SK-N-MC (cell line): ENCODE measurements around the gene SSTR3.

Source experiments
- EZH2 ChIP-seq: fragments of 200-600 bp; sonication (generic); IDR thresholded peaks from one replicate; pipeline ENCODE4 v1.6.1; 2017; ENCODE audit warnings: antibody characterized with exemption
- FOXP2 ChIP-seq: optimal IDR thresholded peaks from 2 replicates; pipeline ENCODE3; 2011; ENCODE audit warnings: mild to moderate bottlenecking, moderate library complexity; ENCODE audit not compliant: insufficient read depth; ENCODE audit errors: extremely low read length, control extremely low read depth
- POLR2AphosphoS5 ChIP-seq: IDR thresholded peaks from 2 replicates; pipeline ENCODE4 v1.6.1; 2012; ENCODE audit warnings: mild to moderate bottlenecking, low read depth, low read length, borderline replicate concordance

DNA sequence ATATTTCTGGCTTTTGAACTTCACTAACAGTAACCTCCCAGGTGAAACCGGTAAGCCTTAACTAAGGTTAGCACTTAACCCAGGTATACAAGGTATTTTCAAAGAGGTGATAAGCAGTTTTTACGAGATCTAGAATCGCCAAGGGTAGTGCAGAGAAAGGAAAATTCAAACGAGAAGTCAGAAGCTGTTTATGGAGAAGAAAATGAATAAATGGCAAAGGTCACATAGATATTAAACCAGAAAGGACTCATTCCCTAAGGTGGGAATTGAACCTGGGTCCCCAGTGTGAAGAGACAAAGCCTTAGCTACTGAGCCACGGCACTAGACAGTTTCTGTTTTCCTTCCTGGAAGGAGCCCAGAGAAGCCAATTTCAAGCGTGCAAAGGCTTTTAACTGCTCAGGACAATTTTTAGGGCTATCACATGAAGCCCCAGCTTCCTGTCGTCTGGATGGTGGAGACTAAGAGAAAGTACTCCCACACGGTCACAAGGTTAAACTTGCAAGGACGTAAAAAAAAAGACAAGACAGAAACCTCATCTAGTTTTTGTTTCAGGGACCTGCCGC lies 18.6 kb downstream of the SSTR3 start:
- TF ChIP-seq EZH2 (no peak), POLR2AphosphoS5 (no peak), FOXP2 (no peak)
